ES-I3 (cell line): ENCODE results near the gene DOK6.

Experiments used
- H3K36me3 ChIP-seq: 2 replicates; pipeline ENCODE4 v1.6.1; 2013; ENCODE audit warnings: mild to moderate bottlenecking, low read length, control low read depth, moderate library complexity; ENCODE audit not compliant: insufficient read depth
- H3K4me1 ChIP-seq: 2 replicates; pipeline ENCODE4 v1.6.1; 2013; ENCODE audit warnings: mild to moderate bottlenecking, control low read depth, low read length; ENCODE audit not compliant: insufficient read depth
- H3K9ac ChIP-seq: 2 replicates; pipeline ENCODE4 v1.6.1; 2013; ENCODE audit warnings: low read depth, mild to moderate bottlenecking, low read length, moderate library complexity
- H3K9me3 ChIP-seq: 2 replicates; pipeline ENCODE4 v1.6.1; 2013; ENCODE audit warnings: mild to moderate bottlenecking, low read length, moderate library complexity; ENCODE audit not compliant: control insufficient read depth, insufficient read depth

Gene DOK6

GRCh38 chr18:69537183-69537582 is 136.5 kb downstream of the DOK6 start:
- H3K36me3 ChIP-seq = no peaks in the 10 kb centered on the region
- H3K9ac ChIP-seq = no peak overlapping the region
- peaks cover 4% of the 10 kb centered on the region; the same call in 1 of the 2 replicates for H3K4me1 ChIP-seq
- H3K9me3 ChIP-seq = no peaks in the 10 kb centered on the region

GRCh38 chr18:69538849-69539248 is 138.2 kb downstream of the DOK6 start:
- H3K4me1 ChIP-seq = peaks cover 4% of the 10 kb centered on the region; the same call in 1 of the 2 replicates
- H3K9me3 ChIP-seq = no peaks in the 10 kb centered on the region
- H3K36me3 ChIP-seq = no peaks in the 10 kb centered on the region
- no peak overlapping the region for H3K9ac ChIP-seq

GRCh38 chr18:69539404-69539803 is 138.7 kb downstream of the DOK6 start:
- peaks cover 4% of the 10 kb centered on the region; the same call in 1 of the 2 replicates for H3K4me1 ChIP-seq
- H3K36me3 ChIP-seq = no peaks in the 10 kb centered on the region
- H3K9me3 ChIP-seq = no peaks in the 10 kb centered on the region
- no peak overlapping the region for H3K9ac ChIP-seq

GRCh38 chr18:69556228-69556627 is 155.5 kb downstream of the DOK6 start:
- Histone ChIP-seq H3K9ac (no peak overlapping the region), H3K4me1 (no peaks in the 10 kb centered on the region), H3K36me3 (no peaks in the 10 kb centered on the region), H3K9me3 (no peaks in the 10 kb centered on the region)

- Histone ChIP-seq H3K36me3 (no peaks in the 10 kb centered on the region), H3K9ac (no peak overlapping the region), H3K9me3 (no peaks in the 10 kb centered on the region), H3K4me1 (no peaks in the 10 kb centered on the region)
These were observed 156.6 kb downstream of the DOK6 start for GRCh38 chr18:69557282-69557681.

GRCh38 chr18:69558052-69558451 is 157.4 kb downstream of the DOK6 start:
- Histone ChIP-seq H3K9me3 (no peaks in the 10 kb centered on the region), H3K4me1 (no peaks in the 10 kb centered on the region), H3K9ac (no peak overlapping the region), H3K36me3 (no peaks in the 10 kb centered on the region)

GRCh38 chr18:69559604-69560003 is 158.9 kb downstream of the DOK6 start:
- no peaks in the 10 kb centered on the region for H3K36me3 ChIP-seq
- no peaks in the 10 kb centered on the region for H3K4me1 ChIP-seq
- H3K9ac ChIP-seq = no peak overlapping the region
- H3K9me3 ChIP-seq = no peaks in the 10 kb centered on the region

- Histone ChIP-seq H3K4me1 (no peaks in the 10 kb centered on the region), H3K9ac (no peak overlapping the region)
These were observed 163.9 kb downstream of the DOK6 start for GRCh38 chr18:69564602-69565001.

GRCh38 chr18:69567813-69568488 is 167.3 kb downstream of the DOK6 start:
- Histone ChIP-seq H3K9ac (no peak overlapping the region), H3K4me1 (no peaks in the 10 kb centered on the region), H3K9me3 (peaks cover 15% of the 10 kb centered on the region), H3K36me3 (no peaks in the 10 kb centered on the region)

More at GRCh38 chr18:69564602-69565001, 163.9 kb downstream of the DOK6 start:
- Histone ChIP-seq H3K36me3 (no peaks in the 10 kb centered on the region), H3K9me3 (peaks cover 15% of the 10 kb centered on the region)

- peaks cover 15% of the 10 kb centered on the region for H3K9me3 ChIP-seq
- no peaks in the 10 kb centered on the region for H3K36me3 ChIP-seq
- H3K4me1 ChIP-seq = no peaks in the 10 kb centered on the region
- no peak overlapping the region for H3K9ac ChIP-seq
These were observed 168.4 kb downstream of the DOK6 start for GRCh38 chr18:69569133-69569532.

GRCh38 chr18:69574401-69574800 is 173.7 kb downstream of the DOK6 start:
- H3K4me1 ChIP-seq = no peaks in the 10 kb centered on the region
- no peaks in the 10 kb centered on the region for H3K9me3 ChIP-seq
- no peak overlapping the region for H3K9ac ChIP-seq
- no peaks in the 10 kb centered on the region for H3K36me3 ChIP-seq

GRCh38 chr18:69580107-69580506 is 179.4 kb downstream of the DOK6 start:
- no peaks in the 10 kb centered on the region for H3K9me3 ChIP-seq
- no peaks in the 10 kb centered on the region for H3K36me3 ChIP-seq
- no peaks in the 10 kb centered on the region for H3K4me1 ChIP-seq
- H3K9ac ChIP-seq = no peak overlapping the region

GRCh38 chr18:69584429-69584828 is 183.7 kb downstream of the DOK6 start:
- Histone ChIP-seq H3K9me3 (no peaks in the 10 kb centered on the region), H3K36me3 (no peaks in the 10 kb centered on the region), H3K9ac (no peak overlapping the region), H3K4me1 (no peaks in the 10 kb centered on the region)

- H3K9ac ChIP-seq = no peak overlapping the region
- H3K9me3 ChIP-seq = no peaks in the 10 kb centered on the region
- no peaks in the 10 kb centered on the region for H3K4me1 ChIP-seq
- no peaks in the 10 kb centered on the region for H3K36me3 ChIP-seq
These were observed 185.0 kb downstream of the DOK6 start for GRCh38 chr18:69585696-69586095.

GRCh38 chr18:69586537-69586936 is 185.8 kb downstream of the DOK6 start:
- no peaks in the 10 kb centered on the region for H3K4me1 ChIP-seq
- H3K9ac ChIP-seq = no peak overlapping the region
- H3K36me3 ChIP-seq = no peaks in the 10 kb centered on the region

More at GRCh38 chr18:69586537-69586936, 185.8 kb downstream of the DOK6 start:
- no peaks in the 10 kb centered on the region for H3K9me3 ChIP-seq
